Liver (tissue), 3 donors: Measurements from ENCODE around the gene ATAD1.

Source experiments
- TF ChIP-seq, protein P1 (sequence below): fragments of 150-350 bp; IDR thresholded peaks from 2 replicates; pipeline ENCODE4 v1.5.1; 2017; ENCODE audit warnings: improper control_type of control experiment, low read depth, low read length; ENCODE audit not compliant: missing input control
- TF ChIP-seq, protein P2 (sequence below): IDR thresholded peaks from 2 replicates; pipeline ENCODE4 v1.6.1; 2016; ENCODE audit warnings: antibody characterized with exemption
- TF ChIP-seq, protein P3 (sequence below): IDR thresholded peaks from 2 replicates; pipeline ENCODE4 v1.6.1; 2016; ENCODE audit warnings: antibody characterized with exemption, mild to moderate bottlenecking
- TF ChIP-seq, protein P4 (sequence below): IDR thresholded peaks from 2 replicates; pipeline ENCODE4 v1.6.1; 2016; ENCODE audit warnings: antibody characterized with exemption
- TF ChIP-seq, protein P5 (sequence below): IDR thresholded peaks from 2 replicates; pipeline ENCODE4 v1.6.1; 2016; ENCODE audit warnings: antibody characterized with exemption
- donor health status: healthy.
- donor health status: healthy.

DNA sequence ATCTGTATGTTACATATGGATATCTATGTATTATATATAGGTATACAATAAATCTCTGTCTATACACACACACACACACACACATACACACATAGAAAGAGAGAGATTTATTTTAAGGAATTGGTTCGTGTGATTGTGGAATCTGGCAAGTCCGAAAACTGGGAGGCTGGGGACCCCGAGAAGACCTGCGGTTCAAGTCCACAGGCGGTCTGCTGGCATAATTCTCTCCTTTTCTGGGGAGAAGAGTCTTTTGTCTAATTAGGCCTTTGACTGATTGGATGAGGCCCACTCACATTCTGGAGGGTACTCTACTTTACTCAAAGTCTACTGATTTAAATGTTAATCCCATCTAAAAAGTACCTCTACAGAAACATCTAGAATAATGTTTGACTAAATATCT lies 93.2 kb downstream of the ATAD1 start:
- TF ChIP-seq, protein P1, sequence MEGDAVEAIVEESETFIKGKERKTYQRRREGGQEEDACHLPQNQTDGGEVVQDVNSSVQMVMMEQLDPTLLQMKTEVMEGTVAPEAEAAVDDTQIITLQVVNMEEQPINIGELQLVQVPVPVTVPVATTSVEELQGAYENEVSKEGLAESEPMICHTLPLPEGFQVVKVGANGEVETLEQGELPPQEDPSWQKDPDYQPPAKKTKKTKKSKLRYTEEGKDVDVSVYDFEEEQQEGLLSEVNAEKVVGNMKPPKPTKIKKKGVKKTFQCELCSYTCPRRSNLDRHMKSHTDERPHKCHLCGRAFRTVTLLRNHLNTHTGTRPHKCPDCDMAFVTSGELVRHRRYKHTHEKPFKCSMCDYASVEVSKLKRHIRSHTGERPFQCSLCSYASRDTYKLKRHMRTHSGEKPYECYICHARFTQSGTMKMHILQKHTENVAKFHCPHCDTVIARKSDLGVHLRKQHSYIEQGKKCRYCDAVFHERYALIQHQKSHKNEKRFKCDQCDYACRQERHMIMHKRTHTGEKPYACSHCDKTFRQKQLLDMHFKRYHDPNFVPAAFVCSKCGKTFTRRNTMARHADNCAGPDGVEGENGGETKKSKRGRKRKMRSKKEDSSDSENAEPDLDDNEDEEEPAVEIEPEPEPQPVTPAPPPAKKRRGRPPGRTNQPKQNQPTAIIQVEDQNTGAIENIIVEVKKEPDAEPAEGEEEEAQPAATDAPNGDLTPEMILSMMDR = no peak
- TF ChIP-seq, protein P2, sequence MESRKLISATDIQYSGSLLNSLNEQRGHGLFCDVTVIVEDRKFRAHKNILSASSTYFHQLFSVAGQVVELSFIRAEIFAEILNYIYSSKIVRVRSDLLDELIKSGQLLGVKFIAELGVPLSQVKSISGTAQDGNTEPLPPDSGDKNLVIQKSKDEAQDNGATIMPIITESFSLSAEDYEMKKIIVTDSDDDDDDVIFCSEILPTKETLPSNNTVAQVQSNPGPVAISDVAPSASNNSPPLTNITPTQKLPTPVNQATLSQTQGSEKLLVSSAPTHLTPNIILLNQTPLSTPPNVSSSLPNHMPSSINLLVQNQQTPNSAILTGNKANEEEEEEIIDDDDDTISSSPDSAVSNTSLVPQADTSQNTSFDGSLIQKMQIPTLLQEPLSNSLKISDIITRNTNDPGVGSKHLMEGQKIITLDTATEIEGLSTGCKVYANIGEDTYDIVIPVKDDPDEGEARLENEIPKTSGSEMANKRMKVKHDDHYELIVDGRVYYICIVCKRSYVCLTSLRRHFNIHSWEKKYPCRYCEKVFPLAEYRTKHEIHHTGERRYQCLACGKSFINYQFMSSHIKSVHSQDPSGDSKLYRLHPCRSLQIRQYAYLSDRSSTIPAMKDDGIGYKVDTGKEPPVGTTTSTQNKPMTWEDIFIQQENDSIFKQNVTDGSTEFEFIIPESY = no peak
- TF ChIP-seq, protein P3, sequence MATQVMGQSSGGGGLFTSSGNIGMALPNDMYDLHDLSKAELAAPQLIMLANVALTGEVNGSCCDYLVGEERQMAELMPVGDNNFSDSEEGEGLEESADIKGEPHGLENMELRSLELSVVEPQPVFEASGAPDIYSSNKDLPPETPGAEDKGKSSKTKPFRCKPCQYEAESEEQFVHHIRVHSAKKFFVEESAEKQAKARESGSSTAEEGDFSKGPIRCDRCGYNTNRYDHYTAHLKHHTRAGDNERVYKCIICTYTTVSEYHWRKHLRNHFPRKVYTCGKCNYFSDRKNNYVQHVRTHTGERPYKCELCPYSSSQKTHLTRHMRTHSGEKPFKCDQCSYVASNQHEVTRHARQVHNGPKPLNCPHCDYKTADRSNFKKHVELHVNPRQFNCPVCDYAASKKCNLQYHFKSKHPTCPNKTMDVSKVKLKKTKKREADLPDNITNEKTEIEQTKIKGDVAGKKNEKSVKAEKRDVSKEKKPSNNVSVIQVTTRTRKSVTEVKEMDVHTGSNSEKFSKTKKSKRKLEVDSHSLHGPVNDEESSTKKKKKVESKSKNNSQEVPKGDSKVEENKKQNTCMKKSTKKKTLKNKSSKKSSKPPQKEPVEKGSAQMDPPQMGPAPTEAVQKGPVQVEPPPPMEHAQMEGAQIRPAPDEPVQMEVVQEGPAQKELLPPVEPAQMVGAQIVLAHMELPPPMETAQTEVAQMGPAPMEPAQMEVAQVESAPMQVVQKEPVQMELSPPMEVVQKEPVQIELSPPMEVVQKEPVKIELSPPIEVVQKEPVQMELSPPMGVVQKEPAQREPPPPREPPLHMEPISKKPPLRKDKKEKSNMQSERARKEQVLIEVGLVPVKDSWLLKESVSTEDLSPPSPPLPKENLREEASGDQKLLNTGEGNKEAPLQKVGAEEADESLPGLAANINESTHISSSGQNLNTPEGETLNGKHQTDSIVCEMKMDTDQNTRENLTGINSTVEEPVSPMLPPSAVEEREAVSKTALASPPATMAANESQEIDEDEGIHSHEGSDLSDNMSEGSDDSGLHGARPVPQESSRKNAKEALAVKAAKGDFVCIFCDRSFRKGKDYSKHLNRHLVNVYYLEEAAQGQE = no peak
- TF ChIP-seq, protein P4, sequence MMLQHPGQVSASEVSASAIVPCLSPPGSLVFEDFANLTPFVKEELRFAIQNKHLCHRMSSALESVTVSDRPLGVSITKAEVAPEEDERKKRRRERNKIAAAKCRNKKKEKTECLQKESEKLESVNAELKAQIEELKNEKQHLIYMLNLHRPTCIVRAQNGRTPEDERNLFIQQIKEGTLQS = no peak
- TF ChIP-seq, protein P5, sequence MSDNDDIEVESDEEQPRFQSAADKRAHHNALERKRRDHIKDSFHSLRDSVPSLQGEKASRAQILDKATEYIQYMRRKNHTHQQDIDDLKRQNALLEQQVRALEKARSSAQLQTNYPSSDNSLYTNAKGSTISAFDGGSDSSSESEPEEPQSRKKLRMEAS = no peak
